Heart right ventricle (tissue), 16 donors: ENCODE results near the gene LETM1. TPM values are rescaled to one million over a fixed set of nuclear protein-coding genes. Genes with fewer than 3 reads are reported as not detected.

Experiments used
- ATAC-seq, 8 donors: fragments of 200-7000 bp; cut with Tn5 transposase; one replicate each; pipeline ENCODE4 v1.9.1; 2020; ENCODE audit warnings: mild to moderate bottlenecking in 8 of 8, moderate library complexity in 8 of 8, moderate number of reproducible peaks in 1 of 8
- DNase-seq, 2 donors: peaks; one replicate each; pipeline ENCODE4 v3.0.0-alpha.2; 2020
- H3K27ac ChIP-seq, 10 donors: fragments of 200-600 bp; sonication (generic) in 2 of 10; one replicate each; pipeline versions ENCODE4 v1.5.0 to v1.8.0; 2020 to 2022; ENCODE audit warnings: mild to moderate bottlenecking in 3 of 10
- H3K27me3 ChIP-seq, 7 donors: fragments of 200-600 bp; one replicate each; pipeline ENCODE4 v1.8.0; 2021 to 2022; ENCODE audit warnings: mild to moderate bottlenecking in 2 of 7
- H3K36me3 ChIP-seq, 9 donors: fragments of 200-600 bp; sonication (generic) in 1 of 9; one replicate each; pipeline versions ENCODE4 v1.5.0 to v1.8.0; 2020 to 2022; ENCODE audit warnings: mild to moderate bottlenecking in 2 of 9
- H3K4me1 ChIP-seq, 9 donors: fragments of 200-600 bp; sonication (generic) in 1 of 9; one replicate each; pipeline versions ENCODE4 v1.5.0 to v1.8.0; 2020 to 2022; ENCODE audit warnings: mild to moderate bottlenecking in 4 of 9
- H3K4me3 ChIP-seq, 10 donors: fragments of 200-600 bp; sonication (generic) in 2 of 10; one replicate each; pipeline versions ENCODE4 v1.5.0 to v1.8.0; 2020 to 2022; ENCODE audit warnings: mild to moderate bottlenecking in 7 of 10, moderate library complexity in 2 of 10
- H3K9me3 ChIP-seq, 11 donors: fragments of 200-600 bp in 10 of 11; sonication (generic) in 2 of 11; one replicate each; pipeline versions ENCODE4 v1.5.0 to v1.8.0; 2013 to 2022; ENCODE audit warnings: mild to moderate bottlenecking in 2 of 11, control low read depth in 1 of 11, moderate library complexity in 1 of 11
- WGBS, 2 donors: extraction: QIAGEN DNeasy Blood & Tissue Kit; methylation state at CpG; one replicate each; pipeline ENCODE4 v1.1.7; 2013; ENCODE audit warnings: inconsistent platforms in 1 of 2; 5-methylcytosine and 5-hydroxymethylcytosine counted together
- intact Hi-C, 10 donors: fragments of 100-400 bp; cut with DNase I; formaldehyde crosslinking; loops; one replicate each; pipeline versions ENCODE4 v1.11.1 to v1.14.2; 2022
- polyA plus RNA-seq, 2 donors: library from polyadenylated mRNA; stranded (reverse); fragments of 200-250 nt; gene quantifications; one replicate each; pipeline ENCODE4 v1.2.3, GENCODE V29; 2013
- total RNA-seq, 10 donors: library from RNA; stranded (reverse); fragmentation: NEBNext Ultra II Directional in 3 of 10; extraction: Animal tissue kit (Norgen Biotek cat#: 25700) in 3 of 10; gene quantifications; one replicate each; pipeline versions ENCODE4 v1.2.1 to v1.2.4, GENCODE V29; 2021 to 2023
- TF ChIP-seq, protein P1 (sequence below), 9 donors: fragments of 200-600 bp; sonication (generic) in 2 of 9; IDR thresholded peaks; one replicate each; pipeline versions ENCODE4 v1.5.0 to v1.8.0; 2021 to 2022; ENCODE audit warnings: antibody characterized with exemption in 9 of 9, mild to moderate bottlenecking in 5 of 9, moderate library complexity in 1 of 9
- donor health status: Arrhythmogenic right ventricular cardiomyopathy.
- donor health status: ischemic (EF 13 %, LVEDD 7.1; RV severe dilation, severe dysfunction).
- donor health status: healthy with polysubstance abuse.
- donor health status: DM: no; HTN: yes; CAD: no.
- donor health status: DM: no; HTN: no; CAD: no.
- donor health status: ischemic (EF 25% LVEDD 6.9; RV normal size, moderate dysfunction).
- donor health status: ischemic (EF 25% LVEDD 5.7; RV mildly dilated, moderate dysfunction).
- donor health status: healthy.
- donor health status: DM: yes; HTN: yes; CAD: no.
- donor health status: Ischemic cardiomyopathy.
- donor health status: ischemic (EF 35%, LVEDD 5.7; RV mildly dilated, moderate dysfunction).
- donor health status: nonischemic (EF 11% LVEDD 7.7; RV severe dilation, severe dysfunction).
- donor health status: DM: yes; HTN: yes; CAD: no.
- donor health status: PGD.
- donor health status: ischemic (EF 29% LVEDD 5.4; RV normal size, mild dysfunction).
- donor health status: nonischemic (EF 23%, LVEDD 6.1; RV moderate dilation, normal function).

LETM1 gene
- total and polyA plus RNA-seq, 12 donors, result 23.4 to 53.1 (median 41.2) TPM

DNA sequence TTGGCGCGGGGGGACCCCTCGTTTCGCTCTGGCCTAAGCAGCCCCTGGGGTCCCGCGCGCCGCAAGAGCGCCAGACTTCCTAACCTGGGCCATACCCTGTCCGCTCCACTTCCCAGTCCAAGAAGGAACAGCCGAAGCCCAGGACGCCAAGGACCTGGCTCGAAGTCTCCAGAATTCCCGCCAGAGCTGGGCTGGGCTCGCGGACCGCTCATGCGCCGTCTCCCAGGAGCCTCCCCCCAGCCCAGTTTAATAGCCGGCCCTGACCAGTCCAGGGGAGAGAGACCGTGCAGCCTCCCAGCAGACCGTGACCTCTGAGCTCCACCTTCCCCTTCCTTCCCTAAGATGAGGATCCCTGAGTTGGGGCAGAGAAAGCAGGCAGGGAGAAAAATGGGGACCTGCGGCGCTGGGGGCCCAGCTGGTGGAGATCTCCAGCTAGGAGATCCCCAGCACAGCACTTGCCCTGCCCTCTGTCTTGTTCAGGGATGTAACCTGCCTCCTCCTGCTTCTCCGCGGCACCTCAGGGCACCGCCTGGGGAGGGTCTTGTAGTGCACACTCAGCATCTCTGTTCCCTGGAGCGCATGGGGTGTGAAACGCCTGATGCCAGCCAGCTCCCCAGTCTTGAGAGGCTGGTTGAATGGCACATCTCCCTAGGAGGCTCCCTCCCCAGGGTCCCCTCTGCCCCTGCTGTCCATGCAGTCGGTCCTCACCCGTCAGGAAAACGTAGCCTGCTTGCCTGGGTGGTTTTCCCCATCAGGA lies 1.2 kb upstream of the LETM1 start:
- Histone ChIP-seq H3K9me3 (no peaks in the 10 kb centered on the region), H3K4me3 (peak overlapping the region; percentile 68 to 95 (median 82)), H3K36me3 (no peaks in the 10 kb centered on the region), H3K27me3 (no peaks in the 10 kb centered on the region), H3K27ac (peak overlapping the region; percentile 11 to 93 (median 86)), H3K4me1 (peaks cover 5 to 48% (median 39%) of the 10 kb centered on the region in 9 donors)
- intact Hi-C loops, result loop anchor here in 8 of 10 donors (1.0 to 10.0 kb wide), 7 partner anchors 13 to 48 kb away; partner anchors contain the start of gene NSD2 (in 2 of the 8)
- DNase-seq (peak in 1 of 2 donors; percentile 32), ATAC-seq (peak in 7 of 8 donors; percentile 2 to 52 (median 9))
- WGBS, 2 donors, result 23 to 24% methylated on average over 32 of the region's 32 CpGs
- TF ChIP-seq, protein P1, sequence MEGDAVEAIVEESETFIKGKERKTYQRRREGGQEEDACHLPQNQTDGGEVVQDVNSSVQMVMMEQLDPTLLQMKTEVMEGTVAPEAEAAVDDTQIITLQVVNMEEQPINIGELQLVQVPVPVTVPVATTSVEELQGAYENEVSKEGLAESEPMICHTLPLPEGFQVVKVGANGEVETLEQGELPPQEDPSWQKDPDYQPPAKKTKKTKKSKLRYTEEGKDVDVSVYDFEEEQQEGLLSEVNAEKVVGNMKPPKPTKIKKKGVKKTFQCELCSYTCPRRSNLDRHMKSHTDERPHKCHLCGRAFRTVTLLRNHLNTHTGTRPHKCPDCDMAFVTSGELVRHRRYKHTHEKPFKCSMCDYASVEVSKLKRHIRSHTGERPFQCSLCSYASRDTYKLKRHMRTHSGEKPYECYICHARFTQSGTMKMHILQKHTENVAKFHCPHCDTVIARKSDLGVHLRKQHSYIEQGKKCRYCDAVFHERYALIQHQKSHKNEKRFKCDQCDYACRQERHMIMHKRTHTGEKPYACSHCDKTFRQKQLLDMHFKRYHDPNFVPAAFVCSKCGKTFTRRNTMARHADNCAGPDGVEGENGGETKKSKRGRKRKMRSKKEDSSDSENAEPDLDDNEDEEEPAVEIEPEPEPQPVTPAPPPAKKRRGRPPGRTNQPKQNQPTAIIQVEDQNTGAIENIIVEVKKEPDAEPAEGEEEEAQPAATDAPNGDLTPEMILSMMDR (IDR thresholded peaks at IDR 0.05), result peak in 1 of 9 donors; percentile 2

DNA sequence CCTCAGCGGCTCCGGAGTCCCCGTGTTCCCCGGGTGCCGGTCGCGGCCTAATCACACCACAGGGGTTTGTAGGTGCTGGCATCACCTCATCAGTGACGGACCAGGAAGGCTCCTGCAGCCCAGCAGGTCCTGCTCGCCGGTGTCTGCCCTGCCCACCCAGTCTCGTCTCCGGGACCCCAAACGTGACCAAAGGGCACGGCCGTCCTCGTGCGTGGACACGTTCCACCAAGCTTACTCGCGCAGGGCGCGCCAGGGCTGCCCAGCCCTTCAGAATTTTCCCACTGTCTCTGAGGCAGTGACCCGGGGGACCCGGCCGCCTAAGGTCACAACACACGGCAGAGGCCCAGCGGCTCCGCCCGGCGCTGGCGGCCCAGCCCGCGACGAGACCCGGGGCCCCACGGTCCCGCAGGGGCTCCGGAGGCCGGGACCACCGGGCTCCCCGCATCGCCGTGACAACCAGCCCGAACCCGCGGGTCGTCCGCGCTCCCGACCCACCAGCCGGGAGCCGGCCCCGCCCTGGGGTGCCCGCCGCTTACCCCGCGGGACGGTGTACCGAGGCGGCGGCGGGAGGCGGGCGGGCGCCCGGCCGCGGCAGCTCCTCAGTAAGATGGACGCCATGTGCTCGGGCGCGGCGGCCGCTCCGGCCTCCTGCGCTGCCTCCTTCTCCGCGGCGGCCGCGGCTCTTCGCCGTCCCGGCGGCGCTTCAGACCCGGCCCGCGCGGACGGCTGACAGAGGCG lies 454 bp downstream of the LETM1 start:
- TF ChIP-seq, protein P1 (IDR thresholded peaks at IDR 0.05), result no peak
- H3K9me3 ChIP-seq, result no peaks in the 10 kb centered on the region
- ATAC-seq, result peak in 5 of 8 donors; percentile 1 to 21 (median 19)
- 0 to 1% methylated on average over 72 to 92 of the region's 92 CpGs for WGBS, 2 donors
- peaks cover 8 to 62% (median 50%) of the 10 kb centered on the region in 9 donors for H3K4me1 ChIP-seq
- intact Hi-C loops, result loop anchor here in 8 of 10 donors (1.0 to 10.0 kb wide), 7 partner anchors 15 to 49 kb away; partner anchors contain the start of gene NSD2 (in 2 of the 8)
- peak overlapping the region; percentile 78 to 93 (median 86) for H3K27ac ChIP-seq
- peak overlapping the region; percentile 68 to 95 (median 82) for H3K4me3 ChIP-seq
- DNase-seq, result peak in 1 of 2 donors; percentile 47
- H3K36me3 ChIP-seq, result no peaks in the 10 kb centered on the region
- H3K27me3 ChIP-seq, result no peaks in the 10 kb centered on the region

DNA sequence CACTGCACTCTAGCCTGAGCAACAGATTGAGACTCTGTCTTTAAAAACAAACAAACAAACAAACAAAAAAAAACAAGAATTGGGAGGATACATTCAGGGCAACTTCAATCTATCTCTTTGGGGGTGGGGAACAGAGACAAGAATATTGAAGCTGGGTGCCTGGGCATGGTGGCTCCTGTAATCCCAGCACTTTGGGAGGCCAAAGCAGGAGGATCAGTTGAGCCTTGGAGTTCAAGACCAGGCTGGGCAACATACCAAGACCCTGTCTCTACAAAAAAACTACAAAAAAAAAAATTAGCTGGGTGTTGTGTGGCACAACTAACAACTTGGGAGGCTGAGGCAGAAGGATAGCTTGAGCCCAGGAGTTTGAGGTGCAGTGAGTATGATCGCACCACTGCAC lies 1.2 kb downstream of the LETM1 start:
- peak overlapping the region; percentile 68 to 95 (median 82) for H3K4me3 ChIP-seq
- ATAC-seq (no peak), DNase-seq (no peak)
- H3K4me1 ChIP-seq, result peaks cover 8 to 68% (median 51%) of the 10 kb centered on the region in 9 donors
- intact Hi-C loops, result loop anchor here in 5 of 10 donors (5.0 to 10.0 kb wide), 3 partner anchors 43 to 50 kb away; no protein-coding TSS in a partner anchor
- H3K27me3 ChIP-seq, result no peaks in the 10 kb centered on the region
- whole genome bisulfite sequencing, 2 donors, result 80 to 83% methylated on average over 1 of the region's 1 CpG
- H3K36me3 ChIP-seq, result no peaks in the 10 kb centered on the region
- peak overlapping the region in 3 of 10 donors; percentile 78 to 88 (median 87) for H3K27ac ChIP-seq
- H3K9me3 ChIP-seq, result no peaks in the 10 kb centered on the region
- TF ChIP-seq, protein P1 (IDR thresholded peaks at IDR 0.05), result no peak
